GM12875 (cell line): ENCODE results near the gene MGAT5.

Experiments
- H3K4me3 ChIP-seq: one replicate; pipeline ENCODE4 v1.5.1; 2011; ENCODE audit warnings: low read depth, low read length, control low read depth
- TF ChIP-seq, protein P1 (sequence below): IDR thresholded peaks from 2 replicates; pipeline ENCODE4 v1.5.1; 2011; ENCODE audit warnings: low read depth, mild to moderate bottlenecking, control low read depth, inconsistent platforms, low read length, moderate library complexity, borderline replicate concordance; ENCODE audit not compliant: insufficient read depth

MGAT5 gene

GRCh38 chr2:134395779-134396178 is 141.9 kb downstream of the MGAT5 start:
- no peak overlapping the region for H3K4me3 ChIP-seq
- TF ChIP-seq, protein P1, sequence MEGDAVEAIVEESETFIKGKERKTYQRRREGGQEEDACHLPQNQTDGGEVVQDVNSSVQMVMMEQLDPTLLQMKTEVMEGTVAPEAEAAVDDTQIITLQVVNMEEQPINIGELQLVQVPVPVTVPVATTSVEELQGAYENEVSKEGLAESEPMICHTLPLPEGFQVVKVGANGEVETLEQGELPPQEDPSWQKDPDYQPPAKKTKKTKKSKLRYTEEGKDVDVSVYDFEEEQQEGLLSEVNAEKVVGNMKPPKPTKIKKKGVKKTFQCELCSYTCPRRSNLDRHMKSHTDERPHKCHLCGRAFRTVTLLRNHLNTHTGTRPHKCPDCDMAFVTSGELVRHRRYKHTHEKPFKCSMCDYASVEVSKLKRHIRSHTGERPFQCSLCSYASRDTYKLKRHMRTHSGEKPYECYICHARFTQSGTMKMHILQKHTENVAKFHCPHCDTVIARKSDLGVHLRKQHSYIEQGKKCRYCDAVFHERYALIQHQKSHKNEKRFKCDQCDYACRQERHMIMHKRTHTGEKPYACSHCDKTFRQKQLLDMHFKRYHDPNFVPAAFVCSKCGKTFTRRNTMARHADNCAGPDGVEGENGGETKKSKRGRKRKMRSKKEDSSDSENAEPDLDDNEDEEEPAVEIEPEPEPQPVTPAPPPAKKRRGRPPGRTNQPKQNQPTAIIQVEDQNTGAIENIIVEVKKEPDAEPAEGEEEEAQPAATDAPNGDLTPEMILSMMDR: no peak

- TF ChIP-seq, protein P1: no peak
These were observed 142.6 kb downstream of the MGAT5 start for GRCh38 chr2:134396493-134396892.

GRCh38 chr2:134397146-134397896 is 143.4 kb downstream of the MGAT5 start:
- H3K4me3 ChIP-seq: no peak overlapping the region
- TF ChIP-seq, protein P1: no peak

More at GRCh38 chr2:134396493-134396892, 142.6 kb downstream of the MGAT5 start:
- H3K4me3 ChIP-seq: no peak overlapping the region

DNA sequence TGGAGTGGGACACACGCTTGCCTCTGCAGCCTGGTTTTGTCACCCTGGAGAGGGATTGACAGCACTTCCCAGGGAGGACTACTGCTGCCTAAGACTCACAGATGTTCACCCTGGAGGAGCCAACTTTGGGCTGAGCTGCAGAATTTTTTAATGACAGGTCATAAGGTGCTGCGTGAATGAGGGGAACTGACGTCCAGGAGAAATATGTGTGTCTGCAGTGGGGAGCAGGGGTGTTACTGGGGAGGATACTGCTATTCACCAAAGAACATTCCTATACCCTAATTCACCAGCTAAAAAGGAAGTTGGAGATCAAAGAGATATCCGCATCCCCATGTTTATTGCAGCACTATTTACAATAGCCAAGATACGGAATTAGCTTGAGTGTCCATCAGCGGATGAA is 144.4 kb downstream of the MGAT5 start:
- TF ChIP-seq, protein P1: no peak
- H3K4me3 ChIP-seq: no peak overlapping the region

DNA sequence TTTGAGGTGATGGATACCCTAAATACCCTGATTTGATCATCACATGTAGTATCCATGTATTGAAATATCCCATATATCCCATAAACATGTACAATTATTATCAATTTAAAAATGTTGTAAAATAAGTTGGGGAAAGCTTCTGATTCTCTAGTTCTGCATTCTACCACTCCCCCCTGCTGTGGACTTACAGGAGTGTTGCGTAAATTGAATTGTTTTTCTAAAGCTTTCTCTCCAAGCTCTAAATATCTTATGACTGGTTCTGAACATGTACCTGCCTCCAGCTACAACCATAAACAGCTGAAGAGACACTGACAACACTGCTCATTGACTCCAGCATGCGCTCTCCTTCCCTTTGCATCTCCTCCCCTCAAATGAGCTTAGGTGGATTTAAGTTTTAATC is 145.2 kb downstream of the MGAT5 start:
- TF ChIP-seq, protein P1: no peak
- H3K4me3 ChIP-seq: no peak overlapping the region

DNA sequence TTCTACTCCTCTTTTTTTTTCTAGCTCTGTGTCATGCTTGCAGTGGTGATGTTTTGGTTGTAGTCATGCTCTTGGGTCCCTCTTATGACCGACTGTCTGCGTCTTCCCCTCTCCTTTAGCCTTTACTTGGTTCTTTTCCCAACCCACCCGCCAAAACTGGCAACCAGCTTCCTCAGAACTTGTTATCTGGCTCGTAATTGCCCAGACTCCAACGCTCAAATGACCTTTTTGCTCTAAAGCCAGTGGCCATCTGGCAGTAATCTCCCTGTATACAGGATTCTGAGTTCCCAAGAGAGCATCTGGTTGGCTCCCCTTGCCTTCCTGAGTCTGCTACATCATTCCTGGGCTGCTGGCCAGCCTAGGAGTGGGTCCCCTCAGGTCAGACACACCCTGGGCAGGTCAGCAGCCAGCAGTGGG is 147.2 kb downstream of the MGAT5 start:
- TF ChIP-seq, protein P1: no peak
- H3K4me3 ChIP-seq: no peak overlapping the region

DNA sequence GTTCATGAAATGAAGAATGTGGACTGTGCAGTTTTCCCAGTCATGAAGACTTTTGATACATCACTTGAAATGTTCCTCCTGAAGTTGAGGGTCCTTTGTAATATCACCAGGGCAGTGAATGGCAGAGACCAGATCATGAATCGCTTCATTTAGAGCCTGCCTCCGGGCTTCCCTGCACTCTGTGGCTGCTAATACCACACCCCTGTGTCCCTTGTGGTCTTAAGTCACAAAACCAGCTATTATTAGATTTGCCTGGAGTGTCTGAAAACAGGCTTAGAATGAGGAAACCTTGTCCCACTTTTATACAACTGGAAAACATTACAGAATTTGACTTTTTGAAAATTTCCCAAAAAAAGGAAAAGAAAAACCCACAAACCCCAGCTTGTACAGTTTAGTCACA is 147.9 kb downstream of the MGAT5 start:
- TF ChIP-seq, protein P1: no peak
- H3K4me3 ChIP-seq: no peak overlapping the region
